Caco-2 (cell line): ENCODE data around the gene LHX8. TPM values are rescaled to one million over a fixed set of nuclear protein-coding genes. Genes with fewer than 3 reads are reported as not detected.
"Not testable (repeated sequence)": the region's sequence is repeated elsewhere in the genome, so short reads cannot be mapped to it uniquely, and the experiment has no call there.

Experiments
- BruUV-seq: library from RNA; stranded (reverse); fragments of 400-500 nt; replicated peaks from 2 replicates; lab custom pipeline; 2021; lab: Mats Ljungman, UMichigan
- CTCF ChIA-PET: fragments of 300-600 bp; sonication (Branson Sonifier 250); formaldehyde crosslinking; loops from one replicate; lab custom pipeline; 2022; ENCODE audit warnings: antibody characterized with exemption; lab: Charles Lee
- POLR2A ChIA-PET: fragments of 300-600 bp; sonication (Branson Sonifier 250); formaldehyde crosslinking; loops from one replicate; lab custom pipeline; 2022; ENCODE audit warnings: antibody characterized with exemption; lab: Charles Lee
- DNase-seq, 2 experiments: peaks; one replicate each; pipeline versions ENCODE4 v3.0.0 to v3.0.0-alpha.2; 2020 to 2022
- H3K27me3 ChIP-seq: replicated peaks from 2 replicates; pipeline ENCODE4 v1.6.0; 2011; ENCODE audit warnings: low read length; ENCODE audit not compliant: control insufficient read depth, insufficient read depth
- H3K36me3 ChIP-seq: 2 replicates; pipeline ENCODE4 v1.5.1; 2011; ENCODE audit warnings: low read length; ENCODE audit not compliant: control insufficient read depth, insufficient read depth
- H3K4me1 ChIP-seq: fragments of 250-450 bp; sonication (Bioruptor Pico); 2 replicates; pipeline ENCODE4 v1.5.1; 2020; ENCODE audit warnings: mild to moderate bottlenecking
- H3K4me3 ChIP-seq: 2 replicates; pipeline ENCODE4 v1.5.1; 2011; ENCODE audit warnings: low read depth, mild to moderate bottlenecking, control low read depth, low read length
- H3K9me3 ChIP-seq: fragments of 250-450 bp; sonication (Bioruptor Pico); 2 replicates; pipeline ENCODE4 v1.5.1; 2020; ENCODE audit warnings: mild to moderate bottlenecking, moderate library complexity
- H3K27ac Mint-ChIP-seq: one replicate; pipeline ENCODE4 v1.8.0; 2022; ENCODE audit warnings: mixed read lengths; ENCODE audit not compliant: unreplicated experiment
- H3K27me3 Mint-ChIP-seq: one replicate; pipeline ENCODE4 v1.8.0; 2022; ENCODE audit warnings: mixed read lengths; ENCODE audit not compliant: insufficient read depth, unreplicated experiment
- H3K36me3 Mint-ChIP-seq: one replicate; pipeline ENCODE4 v1.8.0; 2022; ENCODE audit warnings: mild to moderate bottlenecking, mixed read lengths; ENCODE audit not compliant: insufficient read depth, unreplicated experiment
- H3K4me1 Mint-ChIP-seq: one replicate; pipeline ENCODE4 v1.8.0; 2022; ENCODE audit warnings: low read depth, mixed read lengths; ENCODE audit not compliant: unreplicated experiment
- H3K4me3 Mint-ChIP-seq: one replicate; pipeline ENCODE4 v1.8.0; 2022; ENCODE audit warnings: mild to moderate bottlenecking, moderate library complexity, mixed read lengths; ENCODE audit not compliant: unreplicated experiment
- H3K9me3 Mint-ChIP-seq: one replicate; pipeline ENCODE4 v1.8.0; 2022; ENCODE audit warnings: mixed read lengths; ENCODE audit not compliant: unreplicated experiment
- intact Hi-C: fragments of 100-400 bp; cut with micrococcal nuclease; formaldehyde crosslinking; loops from one replicate; pipeline ENCODE4 v1.10.0; 2022; ENCODE audit not compliant: unreplicated experiment
- total RNA-seq: library from RNA; stranded (reverse); gene quantifications from 2 replicates; pipeline ENCODE4 v1.2.3, GENCODE V29; 2022
- TF ChIP-seq, protein P1 (sequence below), 2 experiments: fragments of 200-600 bp in 1 of 2; IDR thresholded peaks; 1 replicate in 1 of 2; 2 replicates in 1 of 2; pipeline versions ENCODE4 v1.5.1 to v1.8.0; 2011 to 2022; ENCODE audit warnings: antibody characterized with exemption in 1 of 2, control low read depth in 1 of 2, inconsistent platforms in 1 of 2, low read depth in 1 of 2, low read length in 1 of 2, mild to moderate bottlenecking in 1 of 2, moderate library complexity in 1 of 2; ENCODE audit not compliant: insufficient read depth in 1 of 2, severe bottlenecking in 1 of 2, unreplicated experiment in 1 of 2

Gene LHX8
- total RNA-seq, 1 experiment from 2014 or later: not detected

DNA sequence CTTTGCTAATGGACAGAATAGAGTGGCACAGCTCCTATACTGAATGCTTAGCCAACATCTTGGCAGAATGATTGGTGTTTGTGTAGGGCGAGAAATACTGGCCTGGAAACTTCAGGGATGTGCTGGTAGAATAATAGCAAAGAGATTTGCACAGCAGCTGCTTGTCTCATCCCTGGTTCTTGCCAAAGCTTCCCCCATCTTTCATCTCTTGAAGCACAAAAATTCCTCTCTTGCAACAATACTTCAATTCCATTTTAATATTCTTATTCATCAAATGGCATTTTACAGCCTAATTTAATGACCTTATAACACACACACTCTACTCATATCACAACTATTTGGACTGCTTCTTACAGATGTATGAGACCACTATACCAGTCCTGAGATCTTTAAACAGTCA, 37.7 kb downstream of the LHX8 start:
- no peaks in the 10 kb centered on the region for H3K36me3 Mint-ChIP-seq
- H3K9me3 ChIP-seq: no peaks in the 10 kb centered on the region
- H3K4me1 Mint-ChIP-seq: no peaks in the 10 kb centered on the region
- no peaks in the 10 kb centered on the region for H3K36me3 ChIP-seq
- H3K9me3 Mint-ChIP-seq: no peaks in the 10 kb centered on the region
- no peak overlapping the region for H3K4me3 Mint-ChIP-seq
- POLR2A ChIA-PET: no interaction called here
- DNase-seq: no peak
- CTCF ChIA-PET: no interaction called here
- TF ChIP-seq, protein P1, sequence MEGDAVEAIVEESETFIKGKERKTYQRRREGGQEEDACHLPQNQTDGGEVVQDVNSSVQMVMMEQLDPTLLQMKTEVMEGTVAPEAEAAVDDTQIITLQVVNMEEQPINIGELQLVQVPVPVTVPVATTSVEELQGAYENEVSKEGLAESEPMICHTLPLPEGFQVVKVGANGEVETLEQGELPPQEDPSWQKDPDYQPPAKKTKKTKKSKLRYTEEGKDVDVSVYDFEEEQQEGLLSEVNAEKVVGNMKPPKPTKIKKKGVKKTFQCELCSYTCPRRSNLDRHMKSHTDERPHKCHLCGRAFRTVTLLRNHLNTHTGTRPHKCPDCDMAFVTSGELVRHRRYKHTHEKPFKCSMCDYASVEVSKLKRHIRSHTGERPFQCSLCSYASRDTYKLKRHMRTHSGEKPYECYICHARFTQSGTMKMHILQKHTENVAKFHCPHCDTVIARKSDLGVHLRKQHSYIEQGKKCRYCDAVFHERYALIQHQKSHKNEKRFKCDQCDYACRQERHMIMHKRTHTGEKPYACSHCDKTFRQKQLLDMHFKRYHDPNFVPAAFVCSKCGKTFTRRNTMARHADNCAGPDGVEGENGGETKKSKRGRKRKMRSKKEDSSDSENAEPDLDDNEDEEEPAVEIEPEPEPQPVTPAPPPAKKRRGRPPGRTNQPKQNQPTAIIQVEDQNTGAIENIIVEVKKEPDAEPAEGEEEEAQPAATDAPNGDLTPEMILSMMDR (IDR thresholded peaks at IDR 0.05; ENCODE audit: insufficient read depth in 1 of 2, low read depth in 1 of 2, low read length in 1 of 2, severe bottlenecking in 1 of 2, unreplicated experiment in 1 of 2): no peak
- no peaks in the 10 kb centered on the region for H3K27me3 ChIP-seq
- H3K27ac Mint-ChIP-seq: no peak overlapping the region
- BruUV-seq: no TSS peak
- intact Hi-C loops: no loop called here
- H3K4me3 ChIP-seq: no peak overlapping the region
- peaks cover 3% of the 10 kb centered on the region for H3K27me3 Mint-ChIP-seq
- no peaks in the 10 kb centered on the region for H3K4me1 ChIP-seq

DNA sequence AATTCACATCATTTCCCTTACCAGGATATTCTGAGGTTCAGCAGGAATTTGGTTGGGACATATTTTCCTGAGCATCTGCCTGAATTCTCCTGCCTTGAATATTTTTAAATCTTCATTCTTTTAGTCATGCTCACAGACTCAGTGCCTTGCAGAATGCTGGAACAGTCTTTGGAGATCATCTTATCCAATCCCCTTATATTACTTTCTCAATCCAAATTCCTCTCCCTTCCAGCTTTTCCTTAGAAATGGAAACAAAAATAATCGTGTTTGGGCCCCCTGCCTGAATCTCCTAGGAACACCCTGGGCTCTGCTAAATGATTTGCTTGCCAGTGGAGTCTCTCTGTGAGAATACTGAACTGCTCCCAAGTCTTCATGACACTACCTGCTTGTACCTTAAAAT, 38.4 kb downstream of the LHX8 start:
- H3K27me3 ChIP-seq: no peaks in the 10 kb centered on the region
- no peak overlapping the region for H3K27ac Mint-ChIP-seq
- no peak overlapping the region for H3K4me3 ChIP-seq
- H3K4me1 ChIP-seq: no peaks in the 10 kb centered on the region
- CTCF ChIA-PET: no interaction called here
- no peaks in the 10 kb centered on the region for H3K9me3 Mint-ChIP-seq
- H3K4me3 Mint-ChIP-seq: no peak overlapping the region
- POLR2A ChIA-PET: no interaction called here
- no TSS peak for BruUV-seq
- intact Hi-C loops: no loop called here
- H3K9me3 ChIP-seq: no peaks in the 10 kb centered on the region
- H3K36me3 Mint-ChIP-seq: no peaks in the 10 kb centered on the region
- H3K36me3 ChIP-seq: no peaks in the 10 kb centered on the region
- H3K27me3 Mint-ChIP-seq: peaks cover 3% of the 10 kb centered on the region
- no peaks in the 10 kb centered on the region for H3K4me1 Mint-ChIP-seq
- TF ChIP-seq, protein P1 (IDR thresholded peaks at IDR 0.05; ENCODE audit: insufficient read depth in 1 of 2, low read depth in 1 of 2, low read length in 1 of 2, severe bottlenecking in 1 of 2, unreplicated experiment in 1 of 2): no peak
- DNase-seq: no peak

DNA sequence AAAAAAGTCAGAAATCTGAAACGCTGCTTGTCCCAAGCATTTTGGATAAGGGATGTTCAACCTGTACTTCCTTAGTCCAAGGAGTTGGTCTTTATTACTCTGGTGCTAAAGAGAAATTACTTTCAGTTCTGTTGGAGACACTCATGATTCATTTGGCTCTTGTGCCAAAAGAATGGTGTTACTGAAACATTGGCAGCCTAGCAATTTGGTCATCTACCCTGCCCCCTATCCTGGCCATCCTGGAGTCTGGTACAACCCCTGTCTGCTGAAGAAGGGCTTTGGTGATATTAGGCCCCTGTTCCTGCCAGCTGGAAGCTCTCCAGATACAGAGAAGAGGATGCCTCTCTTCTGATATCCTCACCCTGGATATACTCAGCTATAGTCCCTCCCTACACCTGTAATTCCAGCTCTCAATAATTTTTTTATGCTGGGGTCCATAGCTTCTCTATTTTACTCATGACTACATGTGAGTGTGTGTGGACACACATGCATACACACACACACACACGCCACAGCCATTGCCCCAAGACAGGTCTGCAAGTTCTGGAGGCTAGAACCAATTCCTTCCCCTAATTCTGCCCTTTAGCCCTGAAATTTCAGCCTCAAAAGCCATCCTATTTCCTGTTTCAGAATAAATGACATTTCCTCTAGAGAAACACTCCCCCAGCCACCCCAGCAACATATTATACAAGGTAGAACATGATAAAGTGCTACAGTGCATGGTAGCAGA, 40.0 kb downstream of the LHX8 start:
- ChIA-PET POLR2A (no interaction called here), CTCF (no interaction called here)
- no TSS peak for BruUV-seq
- Histone ChIP-seq H3K9me3 (no peaks in the 10 kb centered on the region), H3K4me3 (no peak overlapping the region), H3K27me3 (no peaks in the 10 kb centered on the region), H3K36me3 (no peaks in the 10 kb centered on the region), H3K4me1 (no peaks in the 10 kb centered on the region)
- H3K4me3 Mint-ChIP-seq: no peak overlapping the region
- H3K27ac Mint-ChIP-seq: no peak overlapping the region
- no peaks in the 10 kb centered on the region for H3K27me3 Mint-ChIP-seq
- DNase-seq: no peak
- intact Hi-C loops: no loop called here
- H3K4me1 Mint-ChIP-seq: no peaks in the 10 kb centered on the region
- H3K9me3 Mint-ChIP-seq: no peaks in the 10 kb centered on the region
- TF ChIP-seq, protein P1 (IDR thresholded peaks at IDR 0.05; ENCODE audit: insufficient read depth in 1 of 2, low read depth in 1 of 2, low read length in 1 of 2, severe bottlenecking in 1 of 2, unreplicated experiment in 1 of 2): no peak
- H3K36me3 Mint-ChIP-seq: no peaks in the 10 kb centered on the region

DNA sequence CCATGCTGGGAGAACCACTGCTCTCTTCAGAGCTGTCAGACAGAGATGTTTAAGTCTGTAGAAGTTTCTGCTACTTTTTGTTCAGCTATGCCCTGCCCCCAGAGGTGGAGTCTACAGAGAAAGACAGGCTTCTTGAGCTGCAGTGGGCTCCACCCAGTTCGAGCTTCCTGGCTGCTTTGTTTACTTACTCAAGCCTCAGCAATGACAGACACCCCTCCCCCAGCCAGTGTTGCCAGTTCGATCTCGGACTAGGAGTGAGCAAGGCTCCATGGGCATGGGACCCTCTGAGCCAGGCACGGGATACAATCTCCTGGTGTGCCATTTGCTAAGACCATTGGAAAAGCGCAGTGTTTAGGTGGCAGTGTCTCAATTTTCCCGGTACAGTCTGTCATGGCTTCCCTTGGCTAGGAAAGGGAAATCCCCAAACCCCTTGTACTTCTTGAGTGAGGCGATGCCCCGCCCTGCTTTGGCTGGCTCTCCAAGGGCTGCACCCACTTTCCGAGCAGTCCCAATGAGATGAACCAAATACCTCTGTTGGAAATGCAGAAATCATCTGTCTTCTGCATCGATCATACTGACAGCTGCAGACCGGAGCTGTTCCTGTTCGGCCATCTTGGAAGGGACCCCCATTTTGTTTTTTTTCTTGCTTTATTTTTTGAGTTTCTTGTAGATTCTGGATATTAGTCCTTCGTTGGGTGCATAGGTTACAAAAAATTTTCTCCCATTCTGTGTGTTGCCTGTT, 47.2 kb downstream of the LHX8 start:
- POLR2A ChIA-PET, H3K4me1 ChIP-seq, H3K27me3 ChIP-seq, BruUV-seq, CTCF ChIA-PET, H3K36me3 Mint-ChIP-seq, H3K27ac Mint-ChIP-seq, H3K9me3 Mint-ChIP-seq, DNase-seq, H3K36me3 ChIP-seq, H3K4me3 Mint-ChIP-seq, intact Hi-C loops, H3K4me1 Mint-ChIP-seq, H3K9me3 ChIP-seq, H3K4me3 ChIP-seq: not testable (repeated sequence)
- peaks cover 18% of the 10 kb centered on the region for H3K27me3 Mint-ChIP-seq
